ENCODE data around the gene NT5C1A.

The NT5C1A gene

GRCh38 chr1:39687243-39687642 lies 15.3 kb upstream of the NT5C1A start:
- no peak for DNase-seq (ENCODE audit: low spot score)
- in situ Hi-C loops (cut with MboI; ENCODE audit: low pct_unique_long_range_greater_than_20kb, low sequenced_read_pairs, unreplicated experiment) = no loop called here
- no peak for TF ChIP-seq CTCF (IDR thresholded peaks at IDR 0.05; ENCODE audit: extremely low read depth, insufficient read depth, missing control alignments)

GRCh38 chr1:39685071-39685470 lies 13.2 kb upstream of the NT5C1A start:
- DNase-seq (ENCODE audit: low spot score) = no peak
- in situ Hi-C loops (cut with MboI; ENCODE audit: low pct_unique_long_range_greater_than_20kb, low sequenced_read_pairs, unreplicated experiment) = no loop called here
- TF ChIP-seq CTCF (IDR thresholded peaks at IDR 0.05; ENCODE audit: extremely low read depth, insufficient read depth, missing control alignments) = no peak

- in situ Hi-C loops (cut with MboI; ENCODE audit: low pct_unique_long_range_greater_than_20kb, low sequenced_read_pairs, unreplicated experiment) = no loop called here
- DNase-seq (ENCODE audit: low spot score) = no peak
- no peak for TF ChIP-seq CTCF (IDR thresholded peaks at IDR 0.05; ENCODE audit: extremely low read depth, insufficient read depth, missing control alignments)
Observed at GRCh38 chr1:39684313-39684664, 12.4 kb upstream of the NT5C1A start.

- no peak for DNase-seq (ENCODE audit: low spot score)
- in situ Hi-C loops (cut with MboI; ENCODE audit: low pct_unique_long_range_greater_than_20kb, low sequenced_read_pairs, unreplicated experiment) = no loop called here
- TF ChIP-seq CTCF (IDR thresholded peaks at IDR 0.05; ENCODE audit: extremely low read depth, insufficient read depth, missing control alignments) = no peak
Observed at GRCh38 chr1:39683591-39684312, 11.8 kb upstream of the NT5C1A start.

- in situ Hi-C loops (cut with MboI; ENCODE audit: low pct_unique_long_range_greater_than_20kb, low sequenced_read_pairs, unreplicated experiment) = no loop called here
- no peak for DNase-seq (ENCODE audit: low spot score)
- TF ChIP-seq CTCF (IDR thresholded peaks at IDR 0.05; ENCODE audit: extremely low read depth, insufficient read depth, missing control alignments) = no peak
Observed at GRCh38 chr1:39681999-39682398, 10.1 kb upstream of the NT5C1A start.

- DNase-seq (ENCODE audit: low spot score) = no peak
- TF ChIP-seq CTCF (IDR thresholded peaks at IDR 0.05; ENCODE audit: extremely low read depth, insufficient read depth, missing control alignments) = no peak
- in situ Hi-C loops (cut with MboI; ENCODE audit: low pct_unique_long_range_greater_than_20kb, low sequenced_read_pairs, unreplicated experiment) = no loop called here
Observed at GRCh38 chr1:39681294-39681693, 9.4 kb upstream of the NT5C1A start.
